SJSA1 (cell line): ENCODE measurements around the gene GLI3. TPM values are rescaled to one million over a fixed set of nuclear protein-coding genes. Genes with fewer than 3 reads are reported as not detected.

ENCODE experiments used
- DNase-seq, 2 experiments: peaks; one replicate each; pipeline ENCODE4 v3.0.0-alpha.2; 2015 to 2020; ENCODE audit warnings: low spot score in 2 of 2, low read depth in 1 of 2
- H3K27ac ChIP-seq: fragments of 250-450 bp; sonication (Bioruptor Pico); 2 replicates; pipeline ENCODE4 v1.5.1; 2020; ENCODE audit warnings: mild to moderate bottlenecking, moderate library complexity
- H3K27me3 ChIP-seq: fragments of 250-450 bp; sonication (Bioruptor Pico); replicated peaks from 2 replicates; pipeline ENCODE4 v1.5.1; 2020; ENCODE audit warnings: mild to moderate bottlenecking, moderate library complexity
- H3K36me3 ChIP-seq: fragments of 250-450 bp; sonication (Bioruptor Pico); 2 replicates; pipeline ENCODE4 v1.5.1; 2020; ENCODE audit warnings: mild to moderate bottlenecking
- H3K4me1 ChIP-seq: fragments of 250-450 bp; sonication (Bioruptor Pico); replicated peaks from 2 replicates; pipeline ENCODE4 v1.6.1; 2021; ENCODE audit warnings: mild to moderate bottlenecking
- H3K4me3 ChIP-seq: fragments of 250-450 bp; sonication (Bioruptor Pico); 2 replicates; pipeline ENCODE4 v1.5.1; 2020; ENCODE audit warnings: mild to moderate bottlenecking
- H3K9me3 ChIP-seq: fragments of 250-450 bp; sonication (Bioruptor Pico); replicated peaks from 2 replicates; pipeline ENCODE4 v1.5.1; 2020; ENCODE audit warnings: mild to moderate bottlenecking
- total RNA-seq: library from RNA; depleted of rRNA; stranded (reverse); fragments of >200 nt; shearing (Covaris generic); gene quantifications from 2 replicates; pipeline ENCODE4 v1.2.3, GENCODE V29; 2014

Gene GLI3
- total RNA-seq, 1 experiment from 2014 or later, result 1.7 TPM

DNA sequence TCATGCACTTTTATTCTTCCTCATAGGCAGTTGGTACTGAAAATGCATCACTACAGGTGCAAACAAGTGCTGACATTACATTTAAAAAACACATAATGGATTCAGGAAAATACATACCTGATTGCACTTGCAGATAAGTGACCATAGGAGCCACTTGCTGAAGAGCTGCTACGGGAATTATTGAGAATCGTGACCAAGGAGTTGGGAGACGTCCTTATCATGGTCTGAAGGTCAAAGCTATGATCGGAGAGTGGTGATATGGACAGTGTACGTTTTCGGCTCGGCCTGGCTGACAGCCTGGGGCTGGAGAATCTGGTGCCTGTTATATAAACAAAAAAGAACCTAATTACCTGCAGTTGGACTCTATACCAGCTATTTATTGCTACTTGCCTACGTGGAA lies 197.1 kb downstream of the GLI3 start:
- no peaks in the 10 kb centered on the region for H3K4me1 ChIP-seq
- no peaks in the 10 kb centered on the region for H3K27me3 ChIP-seq
- no peak for DNase-seq
- no peak overlapping the region for H3K27ac ChIP-seq
- peaks cover 8% of the 10 kb centered on the region for H3K36me3 ChIP-seq
- no peak overlapping the region for H3K4me3 ChIP-seq
- H3K9me3 ChIP-seq, result no peaks in the 10 kb centered on the region

- Histone ChIP-seq H3K4me1 (no peaks in the 10 kb centered on the region), H3K9me3 (no peaks in the 10 kb centered on the region), H3K36me3 (peaks cover 5% of the 10 kb centered on the region), H3K27me3 (no peaks in the 10 kb centered on the region), H3K4me3 (no peak overlapping the region), H3K27ac (no peak overlapping the region)
- no peak for DNase-seq
These were observed 201.8 kb downstream of the GLI3 start for GRCh38 chr7:42035210-42035609.

DNA sequence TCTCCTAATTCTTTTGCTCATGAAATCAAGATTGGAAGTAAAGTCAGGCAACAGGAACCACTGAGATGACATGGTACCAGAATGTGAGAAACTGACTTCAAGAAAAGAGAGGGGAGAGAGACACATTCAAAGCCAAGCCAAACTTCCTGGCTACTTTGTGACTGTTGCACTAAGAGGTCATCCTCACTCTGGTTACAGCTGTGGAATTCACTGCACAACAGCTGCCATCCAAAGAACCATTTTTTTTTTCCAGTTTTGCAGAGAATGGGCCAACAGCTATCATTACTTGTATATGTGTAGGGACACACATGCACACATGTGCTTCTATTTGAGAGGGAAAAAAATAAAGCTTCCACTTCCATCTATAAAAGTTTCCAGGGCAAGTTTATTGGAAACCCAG lies 203.5 kb downstream of the GLI3 start:
- no peaks in the 10 kb centered on the region for H3K36me3 ChIP-seq
- DNase-seq, result no peak
- no peaks in the 10 kb centered on the region for H3K27me3 ChIP-seq
- H3K9me3 ChIP-seq, result no peaks in the 10 kb centered on the region
- no peaks in the 10 kb centered on the region for H3K4me1 ChIP-seq
- H3K4me3 ChIP-seq, result no peak overlapping the region
- no peak overlapping the region for H3K27ac ChIP-seq

GRCh38 chr7:42029405-42029804 lies 207.6 kb downstream of the GLI3 start:
- H3K27me3 ChIP-seq, result no peaks in the 10 kb centered on the region
- H3K4me1 ChIP-seq, result no peaks in the 10 kb centered on the region
- no peak for DNase-seq
- H3K9me3 ChIP-seq, result no peaks in the 10 kb centered on the region
- H3K4me3 ChIP-seq, result no peak overlapping the region
- H3K36me3 ChIP-seq, result no peaks in the 10 kb centered on the region
- no peak overlapping the region for H3K27ac ChIP-seq

- Histone ChIP-seq H3K4me1 (no peaks in the 10 kb centered on the region), H3K9me3 (no peaks in the 10 kb centered on the region), H3K4me3 (no peak overlapping the region), H3K27me3 (no peaks in the 10 kb centered on the region), H3K36me3 (no peaks in the 10 kb centered on the region; the same call in 1 of the 2 replicates), H3K27ac (no peak overlapping the region)
- DNase-seq, result no peak
These were observed 209.5 kb downstream of the GLI3 start for GRCh38 chr7:42027521-42027920.

DNA sequence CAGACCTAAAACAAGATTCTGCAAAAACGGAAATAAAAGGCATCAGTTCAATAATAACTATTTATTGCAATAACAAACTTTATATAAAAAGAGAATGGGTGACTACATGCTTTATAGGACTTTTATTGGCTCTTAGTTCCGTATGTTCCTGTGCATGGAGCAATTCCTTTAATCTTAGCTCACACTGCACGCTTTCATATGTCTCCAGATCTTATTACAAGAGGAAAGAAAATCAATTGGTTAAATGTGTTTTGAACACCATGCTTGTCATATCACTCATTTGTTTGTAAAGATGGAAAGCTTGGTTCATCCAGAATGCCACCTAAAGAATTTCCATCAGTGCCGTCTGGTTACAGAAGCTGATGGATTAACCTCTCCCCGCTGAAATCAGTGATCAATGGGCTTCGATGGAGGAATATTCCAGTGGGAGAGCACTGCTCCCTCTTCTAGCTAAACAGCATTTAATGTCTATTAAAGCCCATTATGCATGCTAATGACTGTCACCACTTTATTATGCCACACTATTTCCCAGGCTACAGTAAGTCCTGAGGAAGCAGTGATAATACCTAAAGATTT lies 210.3 kb downstream of the GLI3 start:
- no peak for DNase-seq
- no peaks in the 10 kb centered on the region for H3K4me1 ChIP-seq

GRCh38 chr7:42025635-42026375 lies 211.2 kb downstream of the GLI3 start:
- no peaks in the 10 kb centered on the region; the same call in 1 of the 2 replicates for H3K36me3 ChIP-seq
- DNase-seq, result no peak
- no peaks in the 10 kb centered on the region for H3K27me3 ChIP-seq
- no peaks in the 10 kb centered on the region for H3K9me3 ChIP-seq
- no peak overlapping the region for H3K27ac ChIP-seq
- H3K4me3 ChIP-seq, result no peak overlapping the region
- no peaks in the 10 kb centered on the region for H3K4me1 ChIP-seq

More for the DNA sequence above, 210.3 kb downstream of the GLI3 start:
- no peaks in the 10 kb centered on the region for H3K9me3 ChIP-seq
- no peaks in the 10 kb centered on the region for H3K27me3 ChIP-seq
- H3K27ac ChIP-seq, result no peak overlapping the region
- H3K4me3 ChIP-seq, result no peak overlapping the region
- H3K36me3 ChIP-seq, result no peaks in the 10 kb centered on the region; the same call in 1 of the 2 replicates

- H3K9me3 ChIP-seq, result no peaks in the 10 kb centered on the region
- DNase-seq, result no peak
- no peaks in the 10 kb centered on the region for H3K27me3 ChIP-seq
- H3K36me3 ChIP-seq, result no peaks in the 10 kb centered on the region; the same call in 1 of the 2 replicates
- H3K4me3 ChIP-seq, result no peak overlapping the region
- H3K4me1 ChIP-seq, result no peaks in the 10 kb centered on the region
- no peak overlapping the region for H3K27ac ChIP-seq
These were observed 212.5 kb downstream of the GLI3 start for GRCh38 chr7:42024537-42024936.

DNA sequence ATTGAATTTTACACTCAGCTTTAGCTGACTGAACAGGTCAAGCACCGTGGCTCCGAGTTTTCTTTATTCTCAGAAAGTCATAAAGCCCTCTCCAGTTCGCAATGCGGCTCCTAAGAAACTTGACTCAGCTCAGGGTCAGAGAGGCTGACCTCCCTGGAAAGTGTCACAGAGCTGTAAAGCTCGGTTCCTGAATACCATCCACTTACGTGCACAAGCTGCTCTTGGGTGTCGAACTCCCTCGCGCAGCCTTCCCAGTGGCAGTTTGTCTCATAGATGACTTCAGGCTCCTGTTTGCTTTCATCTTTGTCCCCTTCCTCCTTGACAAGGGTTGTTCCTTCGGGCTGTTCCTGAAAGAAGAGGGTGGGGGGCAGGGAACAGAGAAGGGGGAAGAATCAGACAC lies 213.7 kb downstream of the GLI3 start:
- no peak for DNase-seq
- Histone ChIP-seq H3K4me1 (no peaks in the 10 kb centered on the region), H3K27me3 (no peaks in the 10 kb centered on the region), H3K4me3 (no peak overlapping the region), H3K27ac (no peak overlapping the region), H3K36me3 (no peaks in the 10 kb centered on the region; the same call in 1 of the 2 replicates), H3K9me3 (no peaks in the 10 kb centered on the region)

- Histone ChIP-seq H3K9me3 (no peaks in the 10 kb centered on the region), H3K27ac (no peak overlapping the region), H3K36me3 (no peaks in the 10 kb centered on the region; the same call in 1 of the 2 replicates), H3K4me3 (no peak overlapping the region), H3K4me1 (no peaks in the 10 kb centered on the region), H3K27me3 (no peaks in the 10 kb centered on the region)
- DNase-seq, result no peak
These were observed 214.2 kb downstream of the GLI3 start for GRCh38 chr7:42022791-42023190.

- no peaks in the 10 kb centered on the region for H3K4me1 ChIP-seq
- DNase-seq, result no peak
- no peaks in the 10 kb centered on the region for H3K27me3 ChIP-seq
- H3K4me3 ChIP-seq, result no peak overlapping the region
- H3K36me3 ChIP-seq, result no peaks in the 10 kb centered on the region; the same call in 1 of the 2 replicates
- no peaks in the 10 kb centered on the region for H3K9me3 ChIP-seq
- H3K27ac ChIP-seq, result no peak overlapping the region
These were observed 215.0 kb downstream of the GLI3 start for GRCh38 chr7:42022056-42022455.

DNA sequence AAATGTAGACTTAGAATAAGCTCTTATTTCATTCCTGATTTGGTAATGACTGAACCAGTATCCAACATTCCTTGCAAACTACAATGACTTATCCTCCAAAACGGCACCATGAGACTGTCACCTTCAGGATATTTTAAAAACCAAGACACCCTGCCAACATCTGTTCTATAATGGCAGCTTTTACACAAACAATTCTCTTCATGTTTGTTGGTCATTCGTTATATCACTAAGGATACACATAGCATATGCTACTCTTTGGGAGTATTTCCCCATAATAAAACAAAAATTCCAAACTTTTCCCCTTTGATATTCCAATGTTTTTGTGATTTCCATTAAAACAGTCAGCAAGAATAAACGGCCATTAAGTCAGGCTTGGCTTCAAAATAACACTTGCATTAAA lies 215.4 kb downstream of the GLI3 start:
- no peaks in the 10 kb centered on the region for H3K27me3 ChIP-seq
- H3K27ac ChIP-seq, result no peak overlapping the region
- no peaks in the 10 kb centered on the region for H3K4me1 ChIP-seq
- no peak for DNase-seq
- no peak overlapping the region for H3K4me3 ChIP-seq
- H3K36me3 ChIP-seq, result no peaks in the 10 kb centered on the region; the same call in 1 of the 2 replicates
- no peaks in the 10 kb centered on the region for H3K9me3 ChIP-seq

- no peaks in the 10 kb centered on the region for H3K4me1 ChIP-seq
- no peak for DNase-seq
- no peak overlapping the region for H3K4me3 ChIP-seq
These were observed 216.9 kb downstream of the GLI3 start for GRCh38 chr7:42020061-42020460.

GRCh38 chr7:42017349-42017986 lies 219.5 kb downstream of the GLI3 start:
- H3K4me1 ChIP-seq, result no peaks in the 10 kb centered on the region
- no peak overlapping the region for H3K4me3 ChIP-seq
- no peak for DNase-seq
- 0 out of 2 replicates have a peak, but pooled peaks cover 6% of the 10 kb centered on the region for H3K9me3 ChIP-seq
- H3K27ac ChIP-seq, result no peak overlapping the region
- no peaks in the 10 kb centered on the region for H3K27me3 ChIP-seq
- no peaks in the 10 kb centered on the region for H3K36me3 ChIP-seq

More at GRCh38 chr7:42020061-42020460, 216.9 kb downstream of the GLI3 start:
- Histone ChIP-seq H3K9me3 (no peaks in the 10 kb centered on the region), H3K36me3 (no peaks in the 10 kb centered on the region; the same call in 1 of the 2 replicates), H3K27me3 (no peaks in the 10 kb centered on the region), H3K27ac (no peak overlapping the region)
